K562 (cell line): ENCODE data around the gene ZBTB16. TPM values are rescaled to one million over a fixed set of nuclear protein-coding genes. Genes with fewer than 3 reads are reported as not detected.

Experiments used
- ATAC-seq: fragments of 200-7000 bp; cut with Tn5 transposase; 3 replicates; pipeline ENCODE4 v1.9.1; 2020; ENCODE audit warnings: moderate library complexity
- BruUV-seq: library from RNA; stranded (reverse); fragments of 400-500 nt; replicated peaks from 2 replicates; lab custom pipeline; 2021; lab: Mats Ljungman, UMichigan
- CTCF ChIA-PET: fragments of 300-600 bp; formaldehyde crosslinking; extraction: SDS; loops from one replicate; lab custom pipeline; 2021; ENCODE audit warnings: low intra/inter-chr PET ratio; lab: Yijun Ruan, JAX
- POLR2A ChIA-PET: fragments of 300-600, 350-650 bp; sonication (Branson Sonifier 250); formaldehyde crosslinking; extraction: SDS; loops from one replicate; lab custom pipeline; 2021; ENCODE audit warnings: antibody characterized with exemption, inconsistent platforms; lab: Yijun Ruan, JAX
- DNase-seq, 4 experiments: peaks; one replicate each; pipeline versions ENCODE4 v3.0.0 to v3.0.0-alpha.2; 2011 to 2018; ENCODE audit warnings: low spot score in 3 of 4, mixed read lengths in 3 of 4; ENCODE audit errors: extremely low read depth in 1 of 4
- FAIRE-seq: peaks from 2 replicates; lab custom pipeline; 2011; peaks lifted over from hg19 to GRCh38; lab: Jason Lieb, UNC
- H2AFZ ChIP-seq: 2 replicates; pipeline ENCODE4 v1.6.0; 2011; ENCODE audit warnings: low read depth, low read length, control low read depth, inconsistent platforms
- H3K27ac ChIP-seq: fragments of 200-600 bp; 3 replicates; pipeline ENCODE4 v1.8.0; 2011; ENCODE audit warnings: low read depth, mild to moderate bottlenecking, control low read depth, inconsistent platforms, low read length, moderate library complexity, mixed read lengths; ENCODE audit errors: extremely low read depth
- H3K27me3 ChIP-seq, 2 experiments: fragments of 300-600 bp in 1 of 2; 2 replicates in 1 of 2; 3 replicates in 1 of 2; pipeline versions ENCODE4 v1.6.0 to v1.8.0; 2011; ENCODE audit warnings: inconsistent platforms in 2 of 2, low read length in 2 of 2, mild to moderate bottlenecking in 1 of 2, mixed read lengths in 1 of 2, moderate library complexity in 1 of 2; ENCODE audit not compliant: control insufficient read depth in 2 of 2, insufficient read depth in 2 of 2
- H3K36me3 ChIP-seq: fragments of 300-600 bp; 3 replicates; pipeline ENCODE4 v1.8.0; 2011; ENCODE audit warnings: mild to moderate bottlenecking, low read length, inconsistent platforms; ENCODE audit not compliant: control insufficient read depth, insufficient read depth
- H3K4me1 ChIP-seq, 2 experiments: fragments of 200-600 bp in 1 of 2; replicated peaks in 1 of 2; 2 replicates in 1 of 2; 3 replicates in 1 of 2; pipeline versions ENCODE4 v1.5.1 to v1.8.0; 2011; ENCODE audit warnings: inconsistent platforms in 2 of 2, low read length in 2 of 2, mild to moderate bottlenecking in 1 of 2, mixed read lengths in 1 of 2, moderate library complexity in 1 of 2; ENCODE audit not compliant: control insufficient read depth in 2 of 2, insufficient read depth in 2 of 2
- H3K4me2 ChIP-seq: 2 replicates; pipeline ENCODE4 v1.6.1; 2011; ENCODE audit warnings: low read length, control low read depth, inconsistent platforms, mixed read lengths; ENCODE audit not compliant: insufficient read depth
- H3K4me3 ChIP-seq: fragments of 200-600 bp; sonication (generic), shearing (Covaris generic); 2 replicates; pipeline ENCODE4 v1.5.1; 2016; ENCODE audit warnings: control low read depth, inconsistent platforms
- H3K79me2 ChIP-seq: fragments of 200-600 bp; 3 replicates; pipeline ENCODE4 v1.8.0; 2011; ENCODE audit warnings: low read length, inconsistent platforms; ENCODE audit not compliant: control insufficient read depth, insufficient read depth
- H3K9ac ChIP-seq, 2 experiments: 2 replicates each; pipeline versions ENCODE4 v1.6.0 to v1.6.1; 2011; ENCODE audit warnings: low read depth in 2 of 2, low read length in 2 of 2, control low read depth in 1 of 2, inconsistent platforms in 1 of 2, mild to moderate bottlenecking in 1 of 2, mixed read lengths in 1 of 2; ENCODE audit not compliant: insufficient read depth in 1 of 2
- H3K9me1 ChIP-seq: one replicate; pipeline ENCODE4 v1.6.0; 2011; ENCODE audit warnings: inconsistent platforms, mild to moderate bottlenecking, low read length, moderate library complexity; ENCODE audit not compliant: control insufficient read depth, insufficient read depth
- H3K9me3 ChIP-seq: replicated peaks from 2 replicates; pipeline ENCODE4 v1.5.1; 2011; ENCODE audit warnings: low read depth, low read length, inconsistent platforms; ENCODE audit not compliant: control insufficient read depth, insufficient read depth
- H4K20me1 ChIP-seq: replicated peaks from 2 replicates; pipeline ENCODE4 v1.6.1; 2011; ENCODE audit warnings: low read length, inconsistent platforms, mixed read lengths; ENCODE audit not compliant: control insufficient read depth, insufficient read depth
- CEBPG ChIP-seq, 3 experiments: fragments of 200-800 bp in 1 of 3; sonication (Bioruptor generic) in 1 of 3; sonication (generic) in 1 of 3; formaldehyde crosslinking in 1 of 3; IDR thresholded peaks in 2 of 3; conservative IDR thresholded peaks in 1 of 3; 2 replicates each; pipeline versions ENCODE4 v1.6.1 to v1.8.0; 2016 to 2022; ENCODE audit warnings: missing compliant biosample characterization in 2 of 3, missing genetic modification characterization in 2 of 3, mild to moderate bottlenecking in 1 of 3, missing genetic modification reagents in 1 of 3
- EP400 ChIP-seq: fragments of 450-650 bp; IDR thresholded peaks from 2 replicates; pipeline ENCODE4 v1.6.1; 2017; ENCODE audit warnings: antibody characterized with exemption, mild to moderate bottlenecking, moderate library complexity
- ETS2 ChIP-seq: IDR thresholded peaks from 2 replicates; pipeline ENCODE4 v1.6.1; 2016; ENCODE audit warnings: borderline replicate concordance, missing genetic modification characterization, mild to moderate bottlenecking, moderate library complexity, missing compliant biosample characterization; ENCODE audit not compliant: poor library complexity, severe bottlenecking
- HNRNPLL ChIP-seq: fragments of 200-400 bp; formaldehyde crosslinking; IDR thresholded peaks from 2 replicates; pipeline ENCODE4 v1.6.1; 2017; ENCODE audit warnings: low read length, low read depth, mild to moderate bottlenecking; ENCODE audit not compliant: poor library complexity, severe bottlenecking
- KDM2B ChIP-seq: fragments of 250-450 bp; sonication (Bioruptor Pico); IDR thresholded peaks from 2 replicates; pipeline ENCODE4 v1.8.0; 2021; ENCODE audit warnings: mild to moderate bottlenecking, moderate library complexity
- NFRKB ChIP-seq: fragments of 450-650 bp; IDR thresholded peaks from 2 replicates; pipeline ENCODE4 v1.6.1; 2016; ENCODE audit warnings: low read depth
- PTRF ChIP-seq: fragments of 450-650 bp; IDR thresholded peaks from 2 replicates; pipeline ENCODE4 v1.6.1; 2016; ENCODE audit warnings: mild to moderate bottlenecking, missing genetic modification characterization, missing compliant biosample characterization
- RBBP5 ChIP-seq: fragments of 200-600 bp; sonication (generic); IDR thresholded peaks from 2 replicates; pipeline ENCODE4 v1.6.1; 2012; ENCODE audit warnings: borderline replicate concordance, mild to moderate bottlenecking, low read length, control low read depth, inconsistent platforms; ENCODE audit not compliant: insufficient read depth, poor library complexity, severe bottlenecking
- SRSF3 ChIP-seq: fragments of 200-400 bp; formaldehyde crosslinking; IDR thresholded peaks from 2 replicates; pipeline ENCODE4 v1.6.1; 2016; ENCODE audit warnings: mild to moderate bottlenecking, low read length, moderate library complexity; ENCODE audit not compliant: insufficient read depth
- TEAD2 ChIP-seq: fragments of 450-650 bp; IDR thresholded peaks from 2 replicates; pipeline ENCODE4 v1.6.1; 2016; ENCODE audit warnings: missing genetic modification characterization, control low read depth, missing compliant biosample characterization
- TOE1 ChIP-seq, 2 experiments: fragments of 450-650 bp in 1 of 2; sonication (generic) in 1 of 2; formaldehyde crosslinking in 1 of 2; IDR thresholded peaks; 2 replicates each; pipeline versions ENCODE4 v1.7.1 to v1.8.0; 2016 to 2022; ENCODE audit warnings: borderline replicate concordance in 2 of 2, mild to moderate bottlenecking in 2 of 2, antibody characterized with exemption in 1 of 2, inconsistent platforms in 1 of 2, low read depth in 1 of 2, missing genetic modification reagents in 1 of 2, moderate library complexity in 1 of 2
- WHSC1 ChIP-seq: IDR thresholded peaks from one replicate; pipeline ENCODE4 v1.6.1; 2012; ENCODE audit warnings: low read length, control low read depth, inconsistent platforms
- ZNF133 ChIP-seq: fragments of 250-450 bp; sonication (Bioruptor Pico); IDR thresholded peaks from 2 replicates; pipeline ENCODE4 v1.4.0; 2020; ENCODE audit warnings: mild to moderate bottlenecking
- ZNF41 ChIP-seq: fragments of 250-450 bp; sonication (Bioruptor Pico); conservative IDR thresholded peaks from 2 replicates; pipeline ENCODE4 v1.4.0; 2020; ENCODE audit warnings: mild to moderate bottlenecking
- WGBS: fragments of 100-300 bp; shearing (Covaris generic); methylation state at CpG from one replicate; pipeline ENCODE4 v1.1.6; 2016; ENCODE audit warnings: low coverage, mixed read lengths; ENCODE audit not compliant: insufficient coverage; ENCODE audit errors: missing lambda C conversion rate; 5-methylcytosine and 5-hydroxymethylcytosine counted together
- in situ Hi-C: fragments of 300-500 bp; cut with MboI; formaldehyde crosslinking; loops from 4 replicates; pipeline ENCODE4 v1.15.0; 2018; ENCODE audit warnings: inconsistent platforms, mixed read lengths
- intact Hi-C: fragments of 100-400 bp; cut with micrococcal nuclease; formaldehyde crosslinking; loops from 2 replicates; pipeline ENCODE4 v1.14.2; 2022
- polyA plus RNA-seq, 8 experiments: library from polyadenylated mRNA; depleted of rRNA in 4 of 8; stranded (reverse) in 5 of 8; unstranded in 3 of 8; fragments of >200 nt; fragmentation: Nextera tagmentation in 2 of 8; fragmentation: Illumina TruSeq in 1 of 8; extraction: Ambion mirVana in 2 of 8; extraction: Trizol in 1 of 8; gene quantifications; 2 replicates each; pipeline versions ENCODE4 v1.2.1 to v1.2.3, GENCODE V29; 2011 to 2014; ENCODE audit warnings: inconsistent platforms in 1 of 8, missing spikeins in 1 of 8
- total RNA-seq, 7 experiments: library from RNA; depleted of rRNA in 6 of 7; stranded (reverse); fragments of >200 nt in 6 of 7; fragmentation: Illumina TruSeq in 2 of 7; extraction: Trizol in 2 of 7; gene quantifications; 2 replicates each; pipeline versions ENCODE4 v1.2.1 to v1.2.3, GENCODE V29; 2011 to 2021; ENCODE audit warnings: low replicate concordance in 1 of 7
- TF ChIP-seq, protein P1 (sequence below): fragments of 450-650 bp; conservative IDR thresholded peaks from 2 replicates; pipeline ENCODE4 v1.6.1; 2016; ENCODE audit warnings: missing genetic modification characterization, low read depth, mild to moderate bottlenecking, control low read depth, missing compliant biosample characterization
- TF ChIP-seq, protein P2 (sequence below): fragments of 200-800 bp; sonication (Bioruptor generic); IDR thresholded peaks from 2 replicates; pipeline ENCODE4 v1.6.1; 2017; ENCODE audit warnings: missing genetic modification characterization, missing compliant biosample characterization

ZBTB16 gene
- total and polyA plus RNA-seq, 9 of the 15 experiments (the other 6 are each of a cell fraction or from before 2014, with no cell fraction given) = 0.06 to 0.40 (median 0.24) TPM; not detected in 4

DNA sequence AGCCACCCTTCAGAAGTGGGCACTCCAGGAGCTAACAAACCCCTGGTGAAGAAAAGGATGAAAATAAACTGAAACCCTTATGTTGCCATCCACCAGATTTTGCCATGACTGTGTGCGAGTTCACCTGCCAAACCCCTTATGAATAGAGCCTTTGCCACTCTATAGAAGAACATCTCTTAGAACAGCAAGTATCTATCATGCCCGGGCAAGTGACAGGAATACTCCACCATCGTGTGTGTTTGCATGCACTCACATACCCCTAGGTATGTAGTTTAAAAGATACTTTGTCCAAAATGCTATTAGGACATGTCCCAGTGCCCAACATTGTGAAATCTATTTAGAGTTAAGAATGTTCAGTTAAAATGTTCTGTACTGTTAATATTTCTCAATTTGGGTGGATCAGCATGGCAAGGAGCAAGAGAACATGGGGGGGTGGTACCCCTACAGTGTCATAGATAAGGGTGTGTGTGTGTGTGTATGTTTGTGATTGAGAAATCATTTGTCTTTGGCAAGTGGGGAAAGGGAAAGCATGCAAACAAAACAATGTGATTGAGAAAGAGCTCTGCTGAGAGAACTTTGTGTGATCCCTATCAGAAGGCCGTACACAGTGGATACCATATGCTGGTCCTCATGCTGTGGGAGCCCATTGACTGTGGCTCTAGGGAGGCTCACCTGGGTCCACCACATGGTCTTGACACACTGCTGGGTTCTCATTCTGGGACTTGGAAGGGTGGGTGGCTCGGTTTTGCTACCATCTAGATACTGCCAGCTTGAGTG is 94.9 kb downstream of the ZBTB16 start (continued):
- TF ChIP-seq NFRKB = no peak
- TF ChIP-seq, all 486 proteins: peak for 2

DNA sequence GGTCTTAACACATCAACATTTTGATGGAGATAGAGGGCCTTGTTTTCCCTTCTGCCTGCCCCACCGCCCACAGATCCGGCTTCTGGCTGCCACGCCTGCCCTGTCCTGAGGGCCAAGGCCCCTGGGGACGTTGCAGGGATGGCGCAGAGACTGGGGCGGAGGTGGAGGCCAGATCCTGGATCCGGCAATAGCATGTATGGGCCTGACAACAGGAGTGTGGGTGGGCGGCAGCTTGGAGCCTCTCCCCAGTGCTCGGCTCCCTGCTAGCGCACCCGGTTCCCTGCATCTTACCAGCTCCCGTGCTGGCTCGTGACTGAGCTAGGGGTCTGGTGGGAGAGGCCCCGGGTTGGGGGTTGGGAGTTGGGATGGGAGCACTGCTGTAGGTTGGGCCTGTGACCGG is 95.6 kb downstream of the ZBTB16 start:
- no peak overlapping the region for H2AFZ ChIP-seq
- H3K27ac ChIP-seq = no peak overlapping the region
- no TSS peak for BruUV-seq
- ChIA-PET POLR2A (interaction anchor here (0.6 kb wide), 1 partner anchor 28 kb away, joined by 4 read pairs; no protein-coding TSS in a partner anchor), CTCF (no interaction called here)
- no peak overlapping the region for H3K4me3 ChIP-seq
- DNase-seq (no peak), FAIRE-seq (no peak), ATAC-seq (no peak)
- 47% methylated on average over 14 of the region's 15 CpGs for WGBS
- H3K27me3 ChIP-seq = peaks cover 0 to 4% of the 10 kb centered on the region in 2 experiments; a peak in 2 of 5 replicates
- no peaks in the 10 kb centered on the region for H3K9me3 ChIP-seq
- intact Hi-C loops (no loop called here), in situ Hi-C loops (no loop called here)
- no peaks in the 10 kb centered on the region for H3K36me3 ChIP-seq
- no peak overlapping the region for H3K4me2 ChIP-seq
- peaks cover 20 to 28% of the 10 kb centered on the region in 2 experiments for H3K4me1 ChIP-seq
- no peak overlapping the region for H3K9ac ChIP-seq
- H4K20me1 ChIP-seq = no peaks in the 10 kb centered on the region
- no peaks in the 10 kb centered on the region for H3K9me1 ChIP-seq
- no peaks in the 10 kb centered on the region for H3K79me2 ChIP-seq
- TF ChIP-seq WHSC1 = no peak
- TF ChIP-seq SRSF3 = no peak
- no peak for TF ChIP-seq ZNF41
- TF ChIP-seq ZNF133 = no peak
- TF ChIP-seq, protein P1, sequence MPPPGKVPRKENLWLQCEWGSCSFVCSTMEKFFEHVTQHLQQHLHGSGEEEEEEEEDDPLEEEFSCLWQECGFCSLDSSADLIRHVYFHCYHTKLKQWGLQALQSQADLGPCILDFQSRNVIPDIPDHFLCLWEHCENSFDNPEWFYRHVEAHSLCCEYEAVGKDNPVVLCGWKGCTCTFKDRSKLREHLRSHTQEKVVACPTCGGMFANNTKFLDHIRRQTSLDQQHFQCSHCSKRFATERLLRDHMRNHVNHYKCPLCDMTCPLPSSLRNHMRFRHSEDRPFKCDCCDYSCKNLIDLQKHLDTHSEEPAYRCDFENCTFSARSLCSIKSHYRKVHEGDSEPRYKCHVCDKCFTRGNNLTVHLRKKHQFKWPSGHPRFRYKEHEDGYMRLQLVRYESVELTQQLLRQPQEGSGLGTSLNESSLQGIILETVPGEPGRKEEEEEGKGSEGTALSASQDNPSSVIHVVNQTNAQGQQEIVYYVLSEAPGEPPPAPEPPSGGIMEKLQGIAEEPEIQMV = no peak
- TF ChIP-seq PTRF (tag) = no peak
- TF ChIP-seq TEAD2 (tag) = no peak
- TF ChIP-seq HNRNPLL = no peak
- TF ChIP-seq, protein P2, sequence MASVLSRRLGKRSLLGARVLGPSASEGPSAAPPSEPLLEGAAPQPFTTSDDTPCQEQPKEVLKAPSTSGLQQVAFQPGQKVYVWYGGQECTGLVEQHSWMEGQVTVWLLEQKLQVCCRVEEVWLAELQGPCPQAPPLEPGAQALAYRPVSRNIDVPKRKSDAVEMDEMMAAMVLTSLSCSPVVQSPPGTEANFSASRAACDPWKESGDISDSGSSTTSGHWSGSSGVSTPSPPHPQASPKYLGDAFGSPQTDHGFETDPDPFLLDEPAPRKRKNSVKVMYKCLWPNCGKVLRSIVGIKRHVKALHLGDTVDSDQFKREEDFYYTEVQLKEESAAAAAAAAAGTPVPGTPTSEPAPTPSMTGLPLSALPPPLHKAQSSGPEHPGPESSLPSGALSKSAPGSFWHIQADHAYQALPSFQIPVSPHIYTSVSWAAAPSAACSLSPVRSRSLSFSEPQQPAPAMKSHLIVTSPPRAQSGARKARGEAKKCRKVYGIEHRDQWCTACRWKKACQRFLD (CRISPR knock-in tag) = no peak
- no peak for TF ChIP-seq RBBP5
- TF ChIP-seq CEBPG (CRISPR knock-in tag; IDR thresholded peaks at IDR 0.05) = no peak
- no peak for TF ChIP-seq CEBPG (tag; conservative IDR thresholded peaks at IDR 0.05 in 1 of 2, IDR thresholded peaks at IDR 0.05 in 1 of 2)
- no peak for TF ChIP-seq TOE1 (IDR thresholded peaks at IDR 0.05; ENCODE audit: borderline replicate concordance)
- no peak for TF ChIP-seq TOE1 (CRISPR knock-in tag; IDR thresholded peaks at IDR 0.05; ENCODE audit: borderline replicate concordance, low read depth)
- no peak for TF ChIP-seq EP400
- no peak for TF ChIP-seq KDM2B
- TF ChIP-seq ETS2 (tag) = no peak
